ENCODE data around the gene ZNF132. TPM values are rescaled to one million over a fixed set of nuclear protein-coding genes. Genes with fewer than 3 reads are reported as not detected.

ZNF132 gene
- total and polyA plus RNA-seq, 9 of the 15 experiments (the other 6 are each of a cell fraction or from before 2014, with no cell fraction given) = 0.03 to 0.42 (median 0.10) TPM; not detected in 5

- TF ChIP-seq, protein P1, sequence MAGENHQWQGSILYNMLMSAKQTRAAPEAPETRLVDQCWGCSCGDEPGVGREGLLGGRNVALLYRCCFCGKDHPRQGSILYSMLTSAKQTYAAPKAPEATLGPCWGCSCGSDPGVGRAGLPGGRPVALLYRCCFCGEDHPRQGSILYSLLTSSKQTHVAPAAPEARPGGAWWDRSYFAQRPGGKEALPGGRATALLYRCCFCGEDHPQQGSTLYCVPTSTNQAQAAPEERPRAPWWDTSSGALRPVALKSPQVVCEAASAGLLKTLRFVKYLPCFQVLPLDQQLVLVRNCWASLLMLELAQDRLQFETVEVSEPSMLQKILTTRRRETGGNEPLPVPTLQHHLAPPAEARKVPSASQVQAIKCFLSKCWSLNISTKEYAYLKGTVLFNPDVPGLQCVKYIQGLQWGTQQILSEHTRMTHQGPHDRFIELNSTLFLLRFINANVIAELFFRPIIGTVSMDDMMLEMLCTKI (IDR thresholded peaks at IDR 0.05; ENCODE audit: partially characterized antibody) = no peak
- TF ChIP-seq POLR2A (conservative IDR thresholded peaks at IDR 0.05) (peak; percentile 52), PHB2 (IDR thresholded peaks at IDR 0.05; ENCODE audit: low read depth) (no peak)
- TF ChIP-seq, protein P2, sequence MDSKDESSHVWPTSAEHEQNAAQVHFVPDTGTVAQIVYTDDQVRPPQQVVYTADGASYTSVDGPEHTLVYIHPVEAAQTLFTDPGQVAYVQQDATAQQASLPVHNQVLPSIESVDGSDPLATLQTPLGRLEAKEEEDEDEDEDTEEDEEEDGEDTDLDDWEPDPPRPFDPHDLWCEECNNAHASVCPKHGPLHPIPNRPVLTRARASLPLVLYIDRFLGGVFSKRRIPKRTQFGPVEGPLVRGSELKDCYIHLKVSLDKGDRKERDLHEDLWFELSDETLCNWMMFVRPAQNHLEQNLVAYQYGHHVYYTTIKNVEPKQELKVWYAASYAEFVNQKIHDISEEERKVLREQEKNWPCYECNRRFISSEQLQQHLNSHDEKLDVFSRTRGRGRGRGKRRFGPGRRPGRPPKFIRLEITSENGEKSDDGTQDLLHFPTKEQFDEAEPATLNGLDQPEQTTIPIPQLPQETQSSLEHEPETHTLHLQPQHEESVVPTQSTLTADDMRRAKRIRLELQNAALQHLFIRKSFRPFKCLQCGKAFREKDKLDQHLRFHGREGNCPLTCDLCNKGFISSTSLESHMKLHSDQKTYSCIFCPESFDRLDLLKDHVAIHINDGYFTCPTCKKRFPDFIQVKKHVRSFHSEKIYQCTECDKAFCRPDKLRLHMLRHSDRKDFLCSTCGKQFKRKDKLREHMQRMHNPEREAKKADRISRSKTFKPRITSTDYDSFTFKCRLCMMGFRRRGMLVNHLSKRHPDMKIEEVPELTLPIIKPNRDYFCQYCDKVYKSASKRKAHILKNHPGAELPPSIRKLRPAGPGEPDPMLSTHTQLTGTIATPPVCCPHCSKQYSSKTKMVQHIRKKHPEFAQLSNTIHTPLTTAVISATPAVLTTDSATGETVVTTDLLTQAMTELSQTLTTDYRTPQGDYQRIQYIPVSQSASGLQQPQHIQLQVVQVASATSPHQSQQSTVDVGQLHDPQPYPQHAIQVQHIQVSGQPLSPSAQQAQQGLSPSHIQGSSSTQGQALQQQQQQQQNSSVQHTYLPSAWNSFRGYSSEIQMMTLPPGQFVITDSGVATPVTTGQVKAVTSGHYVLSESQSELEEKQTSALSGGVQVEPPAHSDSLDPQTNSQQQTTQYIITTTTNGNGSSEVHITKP (IDR thresholded peaks at IDR 0.05; ENCODE audit: partially characterized antibody) = no peak
Measured at GRCh38 chr19:58474997-58475713, 35.2 kb upstream of the ZNF132 start (continued).

Data from K562 (cell line).